GM18861 (cell line): Measurements from ENCODE around the gene COL23A1.

ENCODE experiments used
- ATAC-seq: cut with Tn5 transposase; IDR thresholded peaks from one replicate; pipeline ENCODE4 v1.9.1; 2021; ENCODE audit not compliant: unreplicated experiment

Gene COL23A1

GRCh38 chr5:178278358-178279023 lies 311.7 kb downstream of the COL23A1 start:
- no peak for ATAC-seq

DNA sequence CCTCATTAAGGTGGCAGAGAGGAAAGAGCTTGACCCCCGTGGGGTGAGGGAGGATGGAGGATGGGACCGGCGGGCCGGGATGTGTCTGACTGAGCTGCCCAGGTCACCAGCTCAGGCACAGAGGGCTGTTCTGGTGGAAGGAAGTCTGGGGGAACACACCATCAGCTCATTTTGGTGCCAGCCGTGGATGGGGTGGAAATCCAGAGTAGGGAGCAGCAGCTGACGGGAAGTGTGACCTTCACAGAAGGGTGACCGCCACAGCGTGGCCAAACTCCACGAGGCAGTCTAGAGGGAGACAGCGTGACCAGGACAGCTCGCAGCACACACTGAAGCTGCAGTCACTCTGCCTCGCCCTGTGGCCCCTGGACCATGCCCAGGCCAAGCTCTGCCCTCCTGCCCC lies 312.3 kb downstream of the COL23A1 start:
- no peak for ATAC-seq

DNA sequence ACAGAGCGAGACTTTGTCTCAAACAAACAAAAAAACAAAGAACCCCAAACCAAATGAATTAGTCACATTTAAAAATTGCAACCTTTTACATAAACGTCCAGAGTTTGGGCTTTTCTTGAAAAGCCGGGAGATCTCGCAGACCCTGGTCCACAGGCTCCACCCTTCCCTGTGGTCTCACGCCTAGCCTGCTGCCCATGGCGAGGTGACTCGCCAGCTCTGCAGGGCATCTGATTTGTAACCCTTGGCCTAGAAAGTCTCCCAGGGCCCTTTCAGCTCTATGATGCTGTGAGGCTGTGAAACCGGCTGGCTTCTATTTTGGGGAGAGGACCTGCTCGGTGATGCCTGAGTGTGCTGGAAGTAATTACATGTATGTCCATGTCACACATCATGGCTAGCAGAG lies 312.8 kb downstream of the COL23A1 start:
- no peak for ATAC-seq

- no peak for ATAC-seq
Measured at GRCh38 chr5:178274781-178275537, 315.2 kb downstream of the COL23A1 start.

- no peak for ATAC-seq
Measured at GRCh38 chr5:178273665-178274541, 316.3 kb downstream of the COL23A1 start.

GRCh38 chr5:178273041-178273440 lies 317.2 kb downstream of the COL23A1 start:
- ATAC-seq = no peak

DNA sequence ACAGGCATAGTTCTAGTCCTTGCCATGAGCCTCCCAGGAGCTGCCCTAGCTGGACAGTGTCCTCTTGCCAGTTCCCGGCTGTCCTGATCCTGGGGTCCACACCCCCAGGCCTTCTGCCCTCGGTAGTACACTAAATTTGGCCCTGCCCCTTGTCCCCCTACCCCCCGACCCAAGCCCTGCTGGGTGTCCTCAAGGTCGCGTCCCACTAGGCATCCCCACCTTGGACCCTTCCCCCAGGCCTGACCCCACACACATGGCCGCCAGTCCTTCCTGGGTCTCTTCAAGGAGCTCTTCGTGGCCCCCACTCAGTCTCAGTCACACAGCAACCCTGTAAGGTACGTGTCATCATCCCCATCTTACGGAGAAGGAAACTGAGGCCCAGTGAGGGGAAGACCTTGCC lies 317.6 kb downstream of the COL23A1 start:
- ATAC-seq = no peak

GRCh38 chr5:178271726-178272479 lies 318.3 kb downstream of the COL23A1 start:
- no peak for ATAC-seq

DNA sequence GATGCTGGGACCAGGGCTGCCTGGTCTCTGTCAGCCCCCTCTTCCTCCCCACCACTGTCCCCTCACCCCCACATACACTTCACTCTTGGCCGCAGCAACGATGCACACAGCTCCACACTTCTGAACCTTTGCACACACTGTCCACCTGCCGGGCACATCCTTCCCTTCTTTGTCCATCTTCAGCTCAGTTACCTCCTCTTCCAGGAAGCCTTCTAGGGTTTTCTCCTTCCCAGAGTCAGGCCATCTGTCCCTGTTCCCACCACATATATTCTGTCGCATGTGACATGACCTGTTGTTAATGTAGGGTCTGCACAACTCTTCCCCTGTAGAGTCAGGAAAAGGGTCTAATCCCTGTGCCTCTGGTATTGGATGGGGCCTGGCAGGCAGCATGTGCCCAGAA lies 319.0 kb downstream of the COL23A1 start:
- ATAC-seq = no peak

GRCh38 chr5:178269499-178269898 lies 320.7 kb downstream of the COL23A1 start:
- ATAC-seq = no peak

DNA sequence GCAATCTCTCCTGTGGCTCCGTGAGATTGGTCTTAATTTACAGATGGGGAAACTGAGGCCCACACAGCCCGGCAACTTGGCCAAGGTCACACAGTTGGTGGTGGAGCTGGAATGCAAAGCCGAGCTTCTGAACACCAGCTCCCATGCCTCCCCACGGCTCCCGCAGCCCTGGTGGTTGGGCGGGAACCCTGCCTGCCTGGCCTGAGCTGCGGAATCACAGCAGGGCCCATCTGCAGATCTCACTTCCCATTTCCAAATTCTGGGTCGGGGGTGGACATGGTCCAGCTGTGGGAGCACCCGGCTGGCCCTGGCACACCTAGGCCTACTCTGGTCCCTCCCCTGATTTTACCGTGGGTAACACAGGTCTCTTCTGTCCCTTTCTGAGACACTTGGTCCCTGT lies 322.3 kb downstream of the COL23A1 start:
- ATAC-seq = no peak

DNA sequence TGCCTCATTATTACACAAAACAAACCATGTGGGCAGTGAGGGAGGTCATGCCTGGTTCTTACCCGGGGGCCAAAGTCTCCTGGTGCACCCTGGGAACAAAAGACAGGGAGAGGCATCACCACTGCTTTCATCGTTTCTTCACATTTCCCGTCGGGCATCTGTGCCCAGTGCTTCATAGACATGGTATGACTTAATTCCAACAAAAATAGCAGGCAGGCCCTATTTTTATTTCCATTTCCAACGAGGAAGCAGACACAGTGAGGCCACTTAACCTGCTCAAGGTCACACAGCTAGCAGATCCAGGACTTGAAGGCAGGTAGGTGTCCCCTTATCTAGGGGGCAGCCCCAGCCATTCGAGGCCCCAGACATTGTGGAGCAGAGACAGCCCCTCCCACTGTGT lies 322.9 kb downstream of the COL23A1 start:
- ATAC-seq = no peak

- ATAC-seq = no peak
Measured at GRCh38 chr5:178266581-178266980, 323.6 kb downstream of the COL23A1 start.

DNA sequence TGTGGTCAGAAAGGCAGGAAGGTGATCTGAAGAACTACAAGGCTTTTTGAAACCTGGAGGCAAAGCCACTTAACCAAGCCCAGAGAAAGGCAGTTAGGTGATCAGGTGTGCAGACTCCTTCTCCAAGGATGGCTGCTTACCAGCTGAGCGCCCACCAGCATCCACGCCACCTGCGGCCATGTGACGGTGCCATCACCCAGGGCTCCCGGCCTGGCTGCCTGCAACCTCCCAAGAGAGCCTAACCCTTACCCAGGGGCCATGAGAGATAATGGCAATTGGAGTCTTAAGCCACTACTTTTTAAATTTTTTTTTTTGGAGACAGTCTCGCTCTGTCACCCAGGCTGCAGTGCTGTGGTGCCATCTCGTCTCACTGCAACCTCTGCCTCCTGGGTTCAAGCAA lies 324.4 kb downstream of the COL23A1 start:
- ATAC-seq = no peak

DNA sequence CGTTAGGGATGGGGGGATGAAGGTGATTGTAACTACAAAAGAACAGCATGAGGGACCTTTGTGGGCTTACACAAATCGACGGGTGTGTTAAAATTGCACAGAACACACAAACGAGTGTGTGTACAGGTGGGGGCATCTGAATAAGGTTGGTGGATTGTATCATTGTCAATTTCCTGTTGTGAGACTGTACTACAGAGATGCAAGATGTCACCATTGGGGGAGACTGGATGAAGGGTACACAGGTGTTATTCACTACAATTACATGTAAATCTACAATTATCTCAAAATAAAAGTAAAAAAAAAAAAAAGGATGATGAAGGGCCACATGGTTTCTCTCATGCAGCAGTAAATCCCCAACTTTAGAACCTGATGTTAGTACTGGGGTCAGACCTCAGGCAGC lies 326.1 kb downstream of the COL23A1 start:
- no peak for ATAC-seq

DNA sequence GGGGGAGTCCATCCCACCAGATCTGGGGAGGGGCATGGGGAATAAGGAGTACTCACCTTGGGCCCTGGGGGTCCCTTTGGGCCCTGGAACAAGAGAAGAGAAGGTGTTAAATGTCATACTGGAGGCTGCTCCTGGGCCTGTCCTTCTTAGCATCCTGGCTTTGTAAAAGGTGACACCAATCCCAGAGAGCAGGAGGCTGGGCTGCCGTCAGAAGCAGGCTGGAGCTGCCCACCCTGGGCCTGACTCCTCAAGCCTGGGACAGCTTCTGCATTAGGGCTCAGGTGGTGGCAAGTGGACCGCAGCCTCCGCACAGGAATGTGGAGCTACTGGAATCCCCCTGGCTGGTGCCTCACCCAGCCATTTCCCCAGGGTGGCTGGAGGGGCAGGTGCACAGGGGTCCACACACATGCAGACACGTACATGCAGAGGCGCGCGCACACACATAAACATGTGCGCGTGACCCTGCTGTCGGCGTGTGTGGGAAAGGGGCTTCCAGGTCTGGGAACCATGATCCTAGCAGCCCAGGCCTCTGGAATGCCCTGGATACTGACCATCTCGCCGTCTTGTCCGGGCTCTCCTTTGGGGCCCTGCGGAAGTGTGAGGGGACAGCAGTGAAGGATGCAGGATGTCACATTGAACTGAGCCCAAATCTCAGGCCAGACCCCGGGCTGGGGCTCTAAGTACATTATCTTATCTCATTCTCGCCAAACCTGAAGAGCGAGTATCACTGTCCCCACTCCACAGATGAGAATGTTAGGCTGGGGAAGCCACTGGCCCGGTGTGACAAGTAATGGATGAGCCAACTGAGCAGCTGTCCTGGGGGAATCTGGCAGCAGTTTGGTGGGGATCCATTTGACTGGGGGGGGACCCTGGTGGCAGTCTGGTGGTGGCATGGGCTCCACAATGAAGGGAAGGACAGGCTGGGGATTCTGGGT lies 328.3 kb downstream of the COL23A1 start:
- no peak for ATAC-seq

GRCh38 chr5:178259623-178260536 lies 330.3 kb downstream of the COL23A1 start:
- ATAC-seq = no peak

GRCh38 chr5:178257650-178258049 lies 332.5 kb downstream of the COL23A1 start:
- ATAC-seq = no peak

DNA sequence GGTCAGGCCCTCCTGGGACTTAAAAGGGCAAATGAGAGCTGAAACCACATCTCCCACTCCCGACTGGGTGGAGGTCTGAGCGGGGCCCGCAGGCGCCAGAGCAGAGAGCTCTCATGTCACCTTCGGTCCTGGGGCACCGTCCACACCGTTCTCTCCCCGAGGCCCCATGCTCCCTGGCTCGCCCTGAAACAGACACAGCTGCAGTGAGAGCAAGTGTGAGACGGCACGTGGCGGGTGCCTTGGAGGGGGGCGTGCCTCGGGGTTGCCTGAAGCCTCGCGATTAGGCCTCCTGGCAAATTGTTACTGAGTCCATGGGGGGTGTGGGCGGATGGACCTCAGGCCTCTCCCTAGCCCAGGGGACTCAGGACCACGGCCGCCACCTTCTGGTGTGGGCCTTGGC lies 333.4 kb downstream of the COL23A1 start:
- no peak for ATAC-seq
